A673 (cell line): Measurements from ENCODE around the gene SERP2. TPM values are rescaled to one million over a fixed set of nuclear protein-coding genes. Genes with fewer than 3 reads are reported as not detected.

Experiments used
- BruUV-seq: library from RNA; stranded (reverse); fragments of 400-500 nt; replicated peaks from 2 replicates; lab custom pipeline; 2021; lab: Mats Ljungman, UMichigan
- CTCF ChIA-PET: fragments of 300-600 bp; sonication (Branson Sonifier 250); formaldehyde crosslinking; loops from one replicate; lab custom pipeline; 2022; ENCODE audit warnings: antibody characterized with exemption; lab: Charles Lee
- POLR2A ChIA-PET: fragments of 300-600 bp; sonication (Branson Sonifier 250); formaldehyde crosslinking; loops from one replicate; lab custom pipeline; 2022; ENCODE audit warnings: antibody characterized with exemption; ENCODE audit not compliant: low non-redundant PET; lab: Charles Lee
- DNase-seq: peaks from one replicate; pipeline ENCODE4 v3.0.0-alpha.2; 2015; ENCODE audit warnings: low spot score
- H3K27ac ChIP-seq: fragments of 200-600 bp; sonication (generic); 2 replicates; pipeline ENCODE4 v1.5.1; 2016; ENCODE audit warnings: mixed run types, low read depth, mild to moderate bottlenecking, mixed read lengths, antibody characterized with exemption, low read length; ENCODE audit not compliant: poor library complexity, severe bottlenecking
- H3K27me3 ChIP-seq: fragments of 200-600 bp; sonication (generic); replicated peaks from 2 replicates; pipeline ENCODE4 v1.6.1; 2017; ENCODE audit warnings: mixed run types, low read depth, mild to moderate bottlenecking, mixed read lengths, antibody characterized with exemption, low read length; ENCODE audit not compliant: insufficient read depth, poor library complexity
- H3K36me3 ChIP-seq: fragments of 200-600 bp; sonication (generic); 2 replicates; pipeline ENCODE4 v1.6.1; 2016; ENCODE audit warnings: mixed run types, mild to moderate bottlenecking, mixed read lengths, antibody characterized with exemption, low read length; ENCODE audit not compliant: insufficient read depth, poor library complexity, severe bottlenecking
- H3K4me1 ChIP-seq: fragments of 200-600 bp; sonication (generic); 2 replicates; pipeline ENCODE4 v1.6.1; 2017; ENCODE audit warnings: mixed run types, mild to moderate bottlenecking, mixed read lengths, antibody characterized with exemption, low read length; ENCODE audit not compliant: insufficient read depth, poor library complexity, severe bottlenecking
- H3K4me3 ChIP-seq: fragments of 200-600 bp; sonication (generic); 2 replicates; pipeline ENCODE4 v1.5.1; 2016; ENCODE audit warnings: low read depth, mixed run types, mild to moderate bottlenecking, mixed read lengths, low read length; ENCODE audit not compliant: poor library complexity, severe bottlenecking
- H3K9me3 ChIP-seq: fragments of 200-600 bp; sonication (generic); 2 replicates; pipeline ENCODE4 v1.6.1; 2016; ENCODE audit warnings: mixed run types, low read depth, mild to moderate bottlenecking, mixed read lengths, antibody characterized with exemption, low read length; ENCODE audit not compliant: poor library complexity, severe bottlenecking
- EZH2 ChIP-seq: fragments of 200-600 bp; sonication (generic); IDR thresholded peaks from 2 replicates; pipeline ENCODE4 v1.6.1; 2017; ENCODE audit warnings: borderline replicate concordance, low read depth, mild to moderate bottlenecking, mixed read lengths, antibody characterized with exemption, low read length; ENCODE audit not compliant: poor library complexity, severe bottlenecking
- intact Hi-C: fragments of 100-400 bp; cut with micrococcal nuclease; formaldehyde crosslinking; loops from one replicate; pipeline ENCODE4 v1.10.0; 2022; ENCODE audit not compliant: unreplicated experiment
- total RNA-seq: library from RNA; stranded (reverse); gene quantifications from 2 replicates; pipeline ENCODE4 v1.2.3, GENCODE V29; 2021
- TF ChIP-seq, protein P1 (sequence below): fragments of 300-800, 200-600 bp; sonication (generic); conservative IDR thresholded peaks from 2 replicates; pipeline ENCODE4 v1.5.1; 2017; ENCODE audit warnings: low read depth, mild to moderate bottlenecking, antibody characterized with exemption, low read length, moderate library complexity, mixed read lengths

SERP2 gene
- total RNA-seq, 1 experiment from 2014 or later: 0.69 TPM

DNA sequence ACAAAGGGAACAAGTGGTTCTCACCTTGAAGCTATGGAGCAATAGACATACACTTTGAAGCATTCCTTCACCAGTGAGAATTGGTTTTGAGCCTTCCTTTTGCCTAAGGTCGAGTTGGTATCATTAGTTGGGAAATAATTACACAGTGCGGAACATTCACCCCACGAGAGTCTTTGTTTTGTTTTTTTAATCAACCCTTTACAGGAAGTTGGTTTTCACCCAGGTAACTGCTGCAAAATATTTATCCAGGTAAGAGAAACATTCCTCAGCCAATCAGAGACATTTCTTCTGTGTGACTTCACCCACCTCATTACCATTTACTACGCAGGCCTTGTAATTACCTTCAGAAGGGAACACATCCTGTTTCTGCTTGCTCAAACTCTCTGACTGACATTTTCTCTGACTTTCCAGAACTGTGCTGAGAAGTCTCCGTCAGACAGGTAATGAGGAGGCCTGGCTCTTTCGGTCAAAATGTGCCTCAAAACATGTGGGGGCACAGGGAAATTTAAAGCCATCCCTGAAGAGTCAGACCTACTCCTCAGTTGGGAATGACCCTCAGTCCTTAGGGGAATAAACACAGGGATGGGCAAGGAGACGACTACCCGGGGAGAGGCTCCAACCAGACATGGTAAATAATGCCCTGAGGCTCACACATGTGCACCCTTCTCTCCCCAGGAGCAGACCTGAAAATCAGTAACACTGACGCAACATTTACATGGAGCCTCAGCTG, 22.7 kb upstream of the SERP2 start:
- ChIA-PET POLR2A (no interaction called here), CTCF (no interaction called here)
- Histone ChIP-seq H3K27me3 (no peaks in the 10 kb centered on the region), H3K9me3 (no peaks in the 10 kb centered on the region), H3K27ac (no peak overlapping the region), H3K4me3 (no peak overlapping the region), H3K4me1 (no peaks in the 10 kb centered on the region), H3K36me3 (no peaks in the 10 kb centered on the region)
- no TSS peak for BruUV-seq
- DNase-seq: no peak
- TF ChIP-seq, protein P1, sequence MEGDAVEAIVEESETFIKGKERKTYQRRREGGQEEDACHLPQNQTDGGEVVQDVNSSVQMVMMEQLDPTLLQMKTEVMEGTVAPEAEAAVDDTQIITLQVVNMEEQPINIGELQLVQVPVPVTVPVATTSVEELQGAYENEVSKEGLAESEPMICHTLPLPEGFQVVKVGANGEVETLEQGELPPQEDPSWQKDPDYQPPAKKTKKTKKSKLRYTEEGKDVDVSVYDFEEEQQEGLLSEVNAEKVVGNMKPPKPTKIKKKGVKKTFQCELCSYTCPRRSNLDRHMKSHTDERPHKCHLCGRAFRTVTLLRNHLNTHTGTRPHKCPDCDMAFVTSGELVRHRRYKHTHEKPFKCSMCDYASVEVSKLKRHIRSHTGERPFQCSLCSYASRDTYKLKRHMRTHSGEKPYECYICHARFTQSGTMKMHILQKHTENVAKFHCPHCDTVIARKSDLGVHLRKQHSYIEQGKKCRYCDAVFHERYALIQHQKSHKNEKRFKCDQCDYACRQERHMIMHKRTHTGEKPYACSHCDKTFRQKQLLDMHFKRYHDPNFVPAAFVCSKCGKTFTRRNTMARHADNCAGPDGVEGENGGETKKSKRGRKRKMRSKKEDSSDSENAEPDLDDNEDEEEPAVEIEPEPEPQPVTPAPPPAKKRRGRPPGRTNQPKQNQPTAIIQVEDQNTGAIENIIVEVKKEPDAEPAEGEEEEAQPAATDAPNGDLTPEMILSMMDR: no peak
- no peak for TF ChIP-seq EZH2
- intact Hi-C loops: no loop called here

DNA sequence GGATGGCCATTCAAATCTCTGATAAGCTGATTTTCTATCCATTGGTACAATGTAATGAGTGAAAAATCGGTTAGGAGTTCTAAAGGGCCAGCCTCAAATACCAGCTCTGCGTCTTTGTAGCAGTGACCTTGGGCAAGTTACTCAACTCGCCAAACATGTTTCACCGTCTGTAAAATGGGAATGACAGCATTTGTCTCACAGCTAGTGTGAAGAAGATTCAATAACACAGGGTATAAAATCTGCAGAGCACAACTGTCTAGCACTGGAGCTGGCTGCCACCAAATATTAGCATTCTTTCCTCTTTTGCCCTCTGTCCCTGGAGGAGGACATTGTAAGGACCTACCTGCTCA, 22.1 kb upstream of the SERP2 start:
- intact Hi-C loops: no loop called here
- Histone ChIP-seq H3K36me3 (no peaks in the 10 kb centered on the region), H3K27me3 (no peaks in the 10 kb centered on the region), H3K9me3 (no peaks in the 10 kb centered on the region), H3K4me3 (no peak overlapping the region), H3K27ac (no peak overlapping the region), H3K4me1 (no peaks in the 10 kb centered on the region)
- BruUV-seq: no TSS peak
- no peak for TF ChIP-seq EZH2
- TF ChIP-seq, protein P1: no peak
- DNase-seq: no peak
- POLR2A ChIA-PET: no interaction called here
- CTCF ChIA-PET: no interaction called here

DNA sequence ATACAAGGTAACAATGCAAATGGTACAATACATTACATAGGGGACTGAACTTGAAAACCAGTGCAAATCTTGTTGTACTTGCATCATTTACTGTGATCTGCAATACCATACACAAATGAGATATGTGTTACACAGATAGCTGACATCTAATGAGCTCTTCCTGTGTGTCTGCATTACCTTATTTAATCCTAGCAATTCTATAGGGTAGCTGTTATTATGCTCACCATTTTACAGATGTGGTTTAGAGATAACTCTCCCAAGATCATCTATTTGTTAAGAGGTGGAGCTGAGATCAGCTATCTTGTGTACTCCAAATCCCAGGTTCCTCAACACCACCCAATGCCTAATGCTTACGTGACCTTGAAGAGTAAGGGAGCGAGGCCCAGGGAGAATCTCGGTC, 21.4 kb upstream of the SERP2 start:
- no peak for DNase-seq
- H3K27me3 ChIP-seq: no peaks in the 10 kb centered on the region
- ChIA-PET CTCF (no interaction called here), POLR2A (no interaction called here)
- no peaks in the 10 kb centered on the region for H3K9me3 ChIP-seq
- no peak overlapping the region for H3K4me3 ChIP-seq
- TF ChIP-seq EZH2: no peak
- TF ChIP-seq, protein P1: no peak
- H3K36me3 ChIP-seq: no peaks in the 10 kb centered on the region
- H3K4me1 ChIP-seq: no peaks in the 10 kb centered on the region
- no peak overlapping the region for H3K27ac ChIP-seq
- intact Hi-C loops: no loop called here
- BruUV-seq: no TSS peak
